K562 (cell line): ENCODE measurements around the gene CGB8. TPM values are rescaled to one million over a fixed set of nuclear protein-coding genes. Genes with fewer than 3 reads are reported as not detected.
A peak's percentile ranks its signal among the peaks of the same experiment; 100 is the strongest.

Experiments
- C11orf30 ChIP-seq: fragments of 450-650 bp; IDR thresholded peaks from 2 replicates; pipeline ENCODE4 v1.6.1; 2016; ENCODE audit warnings: low read depth, mild to moderate bottlenecking
- CHD1 ChIP-seq: fragments of 200-600 bp; sonication (generic); IDR thresholded peaks from one replicate; pipeline ENCODE4 v1.6.1; 2012; ENCODE audit warnings: mild to moderate bottlenecking, moderate library complexity, low read length, inconsistent platforms
- EP300 ChIP-seq: IDR thresholded peaks from 2 replicates; pipeline ENCODE4 v1.6.1; 2012; ENCODE audit warnings: low read length, improper control_type of control experiment
- ERF ChIP-seq: fragments of 450-650 bp; formaldehyde crosslinking; IDR thresholded peaks from 2 replicates; pipeline ENCODE4 v1.4.0; 2020; ENCODE audit warnings: mild to moderate bottlenecking, mixed read lengths
- IRF2 ChIP-seq: sonication (generic); formaldehyde crosslinking; IDR thresholded peaks from 2 replicates; pipeline ENCODE4 v1.8.1; 2022; ENCODE audit warnings: mild to moderate bottlenecking, missing genetic modification reagents
- MGA ChIP-seq: fragments of 450-650 bp; IDR thresholded peaks from 2 replicates; pipeline ENCODE4 v1.6.1; 2016; ENCODE audit warnings: mild to moderate bottlenecking, moderate library complexity
- POLR2AphosphoS2 ChIP-seq: IDR thresholded peaks from 2 replicates; pipeline ENCODE4 v1.6.1; 2012; ENCODE audit warnings: low read length, improper control_type of control experiment
- POLR2G ChIP-seq: fragments of 200-400 bp; formaldehyde crosslinking; IDR thresholded peaks from 2 replicates; pipeline ENCODE4 v1.6.1; 2017; ENCODE audit warnings: low read depth, mild to moderate bottlenecking, antibody characterized with exemption, low read length, moderate library complexity
- SIN3B ChIP-seq: fragments of 450-650 bp; IDR thresholded peaks from 2 replicates; pipeline ENCODE4 v1.6.1; 2017; ENCODE audit warnings: low read depth, mild to moderate bottlenecking, moderate library complexity
- SIRT6 ChIP-seq: IDR thresholded peaks from one replicate; pipeline ENCODE4 v1.6.1; 2012; ENCODE audit warnings: low read depth, mild to moderate bottlenecking, control low read depth, inconsistent platforms, low read length, moderate library complexity
- TCF3 ChIP-seq: sonication (generic); formaldehyde crosslinking; IDR thresholded peaks from 2 replicates; pipeline ENCODE4 v1.4.0; 2020; ENCODE audit warnings: mild to moderate bottlenecking, missing genetic modification reagents
- ZNF140 ChIP-seq: fragments of 250-450 bp; sonication (Bioruptor Pico); IDR thresholded peaks from 2 replicates; pipeline ENCODE4 v1.8.0; 2021; ENCODE audit warnings: moderate library complexity, mild to moderate bottlenecking, inconsistent platforms
- ZNF212 ChIP-seq: fragments of 450-650 bp; formaldehyde crosslinking; IDR thresholded peaks from 2 replicates; pipeline ENCODE4 v1.4.0; 2020; ENCODE audit warnings: mild to moderate bottlenecking
- polyA plus RNA-seq, 8 experiments: library from polyadenylated mRNA; depleted of rRNA in 4 of 8; stranded (reverse) in 5 of 8; unstranded in 3 of 8; fragments of >200 nt; fragmentation: Nextera tagmentation in 2 of 8; fragmentation: Illumina TruSeq in 1 of 8; extraction: Ambion mirVana in 2 of 8; extraction: Trizol in 1 of 8; gene quantifications; 2 replicates each; pipeline versions ENCODE4 v1.2.1 to v1.2.3, GENCODE V29; 2011 to 2014; ENCODE audit warnings: inconsistent platforms in 1 of 8, missing spikeins in 1 of 8
- total RNA-seq, 7 experiments: library from RNA; depleted of rRNA in 6 of 7; stranded (reverse); fragments of >200 nt in 6 of 7; fragmentation: Illumina TruSeq in 2 of 7; extraction: Trizol in 2 of 7; gene quantifications; 2 replicates each; pipeline versions ENCODE4 v1.2.1 to v1.2.3, GENCODE V29; 2011 to 2021; ENCODE audit warnings: low replicate concordance in 1 of 7
- TF ChIP-seq, protein P1 (sequence below): sonication (generic); IDR thresholded peaks from 2 replicates; pipeline ENCODE4 v1.6.1; 2016

Gene CGB8
- total and polyA plus RNA-seq, 9 of the 15 experiments (the other 6 are each of a cell fraction or from before 2014, with no cell fraction given) = not detected

- TF ChIP-seq, protein P1, sequence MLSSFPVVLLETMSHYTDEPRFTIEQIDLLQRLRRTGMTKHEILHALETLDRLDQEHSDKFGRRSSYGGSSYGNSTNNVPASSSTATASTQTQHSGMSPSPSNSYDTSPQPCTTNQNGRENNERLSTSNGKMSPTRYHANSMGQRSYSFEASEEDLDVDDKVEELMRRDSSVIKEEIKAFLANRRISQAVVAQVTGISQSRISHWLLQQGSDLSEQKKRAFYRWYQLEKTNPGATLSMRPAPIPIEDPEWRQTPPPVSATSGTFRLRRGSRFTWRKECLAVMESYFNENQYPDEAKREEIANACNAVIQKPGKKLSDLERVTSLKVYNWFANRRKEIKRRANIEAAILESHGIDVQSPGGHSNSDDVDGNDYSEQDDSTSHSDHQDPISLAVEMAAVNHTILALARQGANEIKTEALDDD = no peak
- TF ChIP-seq EP300 = no peak
- no peak for TF ChIP-seq IRF2
- TF ChIP-seq POLR2G = peak; percentile 84
- no peak for TF ChIP-seq ZNF140 (CRISPR knock-in tag)
- TF ChIP-seq ERF (CRISPR knock-in tag) = peak; percentile 73; the same call in 1 of the 2 replicates
- no peak for TF ChIP-seq SIRT6
- peak; percentile 47; the same call in 1 of the 2 replicates for TF ChIP-seq MGA
- TF ChIP-seq TCF3 = no peak
- TF ChIP-seq POLR2AphosphoS2 = peak; percentile 87
- no peak for TF ChIP-seq SIN3B
- no peak for TF ChIP-seq ZNF212 (CRISPR knock-in tag)
- no peak for TF ChIP-seq C11orf30
- TF ChIP-seq CHD1 = no peak
These were observed 31.1 kb downstream of the CGB8 start (continued) for GRCh38 chr19:49017666-49018351.
